ENCODE measurements around the gene MEGF10.

GRCh38 chr5:127358740-127359139 lies 68.1 kb downstream of the MEGF10 start:
- no peak for TF ChIP-seq FOXM1 (IDR thresholded peaks at IDR 0.05; ENCODE audit: borderline replicate concordance)
- TF ChIP-seq SP1 (IDR thresholded peaks at IDR 0.05): no peak
- no peak for TF ChIP-seq TARDBP (IDR thresholded peaks at IDR 0.05)
- TF ChIP-seq FOXA1 (IDR thresholded peaks at IDR 0.05): no peak
- no peak for TF ChIP-seq ELF4 (IDR thresholded peaks at IDR 0.05)
- TF ChIP-seq CTBP1 (IDR thresholded peaks at IDR 0.05; ENCODE audit: borderline replicate concordance): no peak
- no peak for TF ChIP-seq ZNF384 (IDR thresholded peaks at IDR 0.05)
- no peak for TF ChIP-seq ARNT (IDR thresholded peaks at IDR 0.05)
- TF ChIP-seq BHLHE40 (IDR thresholded peaks at IDR 0.05; ENCODE audit: borderline replicate concordance): no peak
- no peak for TF ChIP-seq L3MBTL2 (conservative IDR thresholded peaks at IDR 0.05)
- TF ChIP-seq SUZ12 (IDR thresholded peaks at IDR 0.05): no peak
- TF ChIP-seq PKNOX1 (IDR thresholded peaks at IDR 0.05): no peak
- no peak for TF ChIP-seq LEF1 (IDR thresholded peaks at IDR 0.05; ENCODE audit: borderline replicate concordance)

Measured in HEK293T (cell line).